Right lobe of liver (tissue), 6 donors: ENCODE results near the gene ZNF385A. TPM values are rescaled to one million over a fixed set of nuclear protein-coding genes. Genes with fewer than 3 reads are reported as not detected.
A peak's percentile ranks its signal among the peaks of the same experiment; 100 is the strongest.

Source experiments
- ATAC-seq, 4 donors: fragments of 200-7000 bp; cut with Tn5 transposase; one replicate each; pipeline ENCODE4 v1.9.1; 2020; ENCODE audit warnings: mild to moderate bottlenecking in 4 of 4, moderate library complexity in 4 of 4
- DNase-seq, 3 donors: peaks; one replicate each; pipeline ENCODE4 v3.0.0-alpha.2; 2020
- H3K27ac ChIP-seq, 3 donors: fragments of 200-600 bp; one replicate each; pipeline ENCODE4 v1.8.0; 2022
- H3K27me3 ChIP-seq, 2 donors: fragments of 200-600 bp; one replicate each; pipeline ENCODE4 v1.8.0; 2022
- H3K36me3 ChIP-seq, 4 donors: fragments of 200-600 bp; sonication (generic) in 1 of 4; one replicate each; pipeline versions ENCODE4 v1.5.1 to v1.8.0; 2017 to 2022; ENCODE audit warnings: control low read depth in 1 of 4
- H3K4me1 ChIP-seq, 4 donors: fragments of 200-600 bp; sonication (generic) in 1 of 4; one replicate each; pipeline versions ENCODE4 v1.5.1 to v1.8.0; 2017 to 2022; ENCODE audit warnings: control low read depth in 1 of 4
- H3K4me3 ChIP-seq, 3 donors: fragments of 200-600 bp; one replicate each; pipeline ENCODE4 v1.8.0; 2022
- H3K9me3 ChIP-seq, 4 donors: fragments of 200-600 bp; sonication (generic) in 1 of 4; one replicate each; pipeline versions ENCODE4 v1.5.1 to v1.8.0; 2017 to 2022; ENCODE audit warnings: control low read depth in 1 of 4
- POLR2A ChIP-seq: fragments of 450-650 bp; IDR thresholded peaks from one replicate; pipeline ENCODE4 v1.6.1; 2017; ENCODE audit warnings: antibody characterized with exemption, mild to moderate bottlenecking
- WGBS: methylation state at CpG from one replicate; pipeline ENCODE4 v1.1.6; 2018; ENCODE audit warnings: low coverage, low lambda C conversion rate; ENCODE audit not compliant: insufficient coverage; ENCODE audit errors: missing lambda C conversion rate; 5-methylcytosine and 5-hydroxymethylcytosine counted together
- intact Hi-C, 2 donors: fragments of 100-400 bp; cut with DNase I; formaldehyde crosslinking; loops; one replicate each; pipeline versions ENCODE4 v1.11.2 to v1.14.1; 2022
- total RNA-seq, 6 experiments: library from RNA; depleted of rRNA in 2 of 6; stranded (reverse); fragments of >200 nt in 2 of 6; fragmentation: NEBNext Ultra II Directional in 3 of 6; extraction: Animal tissue kit (Norgen Biotek cat#: 25700) in 3 of 6; gene quantifications; one replicate each; pipeline versions ENCODE4 v1.1.0 to v1.2.4, GENCODE V29; 2016 to 2023
- TF ChIP-seq, protein P1 (sequence below), 4 donors: fragments of 200-600 bp in 3 of 4; fragments of 450-650 bp in 1 of 4; IDR thresholded peaks; one replicate each; pipeline versions ENCODE4 v1.5.1 to v1.8.0; 2016 to 2022; ENCODE audit warnings: antibody characterized with exemption in 4 of 4, mild to moderate bottlenecking in 2 of 4
- donor health status: DM: no; HTN: yes; CAD: no.
- donor health status: DM: no; HTN: no; CAD: no.
- donor health status: DM: no; HTN: no; CAD: no.
- donor health status: DM: no; HTN: yes; CAD: no.
- donor health status: DM: no; HTN: yes; CAD: no.

ZNF385A gene
- total RNA-seq, 6 experiments from 2014 or later, result 2.4 to 9.3 (median 3.7) TPM

DNA sequence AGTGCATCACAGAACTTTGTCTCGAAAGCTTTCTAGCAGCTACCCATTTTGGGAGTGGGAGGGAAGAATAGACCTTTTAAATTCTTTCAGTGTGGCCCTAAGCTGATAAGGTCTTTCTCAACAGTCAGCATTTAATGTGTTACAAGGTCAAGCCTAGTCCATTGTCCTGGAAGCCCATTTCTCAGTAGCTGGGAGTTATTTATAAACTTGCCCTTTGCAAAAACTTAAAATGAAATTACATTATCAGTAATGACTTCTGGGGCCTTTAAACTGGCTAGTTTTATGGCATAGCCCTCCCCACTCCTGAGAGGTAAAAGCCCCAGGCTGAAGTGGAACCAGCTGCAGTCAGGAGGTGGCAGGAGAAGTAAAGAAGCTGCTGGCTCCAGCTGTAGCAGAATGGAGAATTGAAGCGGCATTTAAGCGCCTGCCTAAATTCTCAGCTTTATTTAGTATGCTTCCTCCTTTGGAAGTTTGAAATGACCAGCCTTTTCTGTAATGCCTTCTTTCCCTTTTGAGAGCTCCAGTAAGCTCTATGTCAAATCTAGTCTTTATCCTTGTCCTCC is 47.2 kb downstream of the ZNF385A start:
- 54% methylated on average over 3 of the region's 3 CpGs for WGBS
- no peaks in the 10 kb centered on the region for H3K27me3 ChIP-seq
- peaks cover 0 to 17% (median 7%) of the 10 kb centered on the region in 4 donors for H3K36me3 ChIP-seq
- no peaks in the 10 kb centered on the region for H3K9me3 ChIP-seq
- no peak overlapping the region for H3K4me3 ChIP-seq
- H3K27ac ChIP-seq, result no peak overlapping the region
- peak; percentile 48 to 75 (median 65) for ATAC-seq
- no peak for DNase-seq
- TF ChIP-seq, protein P1, sequence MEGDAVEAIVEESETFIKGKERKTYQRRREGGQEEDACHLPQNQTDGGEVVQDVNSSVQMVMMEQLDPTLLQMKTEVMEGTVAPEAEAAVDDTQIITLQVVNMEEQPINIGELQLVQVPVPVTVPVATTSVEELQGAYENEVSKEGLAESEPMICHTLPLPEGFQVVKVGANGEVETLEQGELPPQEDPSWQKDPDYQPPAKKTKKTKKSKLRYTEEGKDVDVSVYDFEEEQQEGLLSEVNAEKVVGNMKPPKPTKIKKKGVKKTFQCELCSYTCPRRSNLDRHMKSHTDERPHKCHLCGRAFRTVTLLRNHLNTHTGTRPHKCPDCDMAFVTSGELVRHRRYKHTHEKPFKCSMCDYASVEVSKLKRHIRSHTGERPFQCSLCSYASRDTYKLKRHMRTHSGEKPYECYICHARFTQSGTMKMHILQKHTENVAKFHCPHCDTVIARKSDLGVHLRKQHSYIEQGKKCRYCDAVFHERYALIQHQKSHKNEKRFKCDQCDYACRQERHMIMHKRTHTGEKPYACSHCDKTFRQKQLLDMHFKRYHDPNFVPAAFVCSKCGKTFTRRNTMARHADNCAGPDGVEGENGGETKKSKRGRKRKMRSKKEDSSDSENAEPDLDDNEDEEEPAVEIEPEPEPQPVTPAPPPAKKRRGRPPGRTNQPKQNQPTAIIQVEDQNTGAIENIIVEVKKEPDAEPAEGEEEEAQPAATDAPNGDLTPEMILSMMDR (IDR thresholded peaks at IDR 0.05), result peak in 2 of 4 donors; percentile 6 to 29
- no peak for TF ChIP-seq POLR2A
- intact Hi-C loops, result no loop called here
- H3K4me1 ChIP-seq, result peaks cover 0 to 38% (median 9%) of the 10 kb centered on the region in 4 donors

DNA sequence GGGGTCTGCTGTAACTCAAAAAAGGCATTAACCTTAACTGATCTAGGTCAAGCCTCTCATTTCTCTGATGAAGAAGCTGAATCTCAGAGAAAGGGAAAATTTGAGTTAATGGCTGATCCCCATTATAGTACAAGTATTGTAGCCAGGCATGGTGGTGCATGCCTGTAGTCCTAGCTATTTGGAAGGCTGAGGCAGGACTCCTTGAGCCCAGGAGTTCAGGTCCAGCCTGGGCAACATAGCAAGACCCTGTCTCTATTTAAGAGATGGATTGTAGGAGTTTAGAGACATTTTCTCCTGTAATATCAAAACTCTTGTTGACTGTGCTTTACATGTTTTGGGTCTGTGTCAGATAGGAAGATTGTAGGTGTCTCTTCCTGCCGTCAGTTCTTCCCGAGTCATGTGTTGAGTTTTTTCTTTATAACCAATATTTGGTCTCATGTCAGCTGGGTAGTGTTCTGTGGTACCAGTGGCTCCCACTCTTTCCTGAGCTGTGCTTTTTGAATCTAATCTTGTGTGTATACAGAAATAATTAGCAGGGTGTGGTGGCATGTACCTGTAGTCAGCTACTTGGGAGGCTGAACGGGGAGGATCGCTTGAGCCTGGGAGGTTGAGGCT is 51.0 kb downstream of the ZNF385A start:
- ATAC-seq (no peak), DNase-seq (no peak)
- H3K27me3 ChIP-seq, result no peaks in the 10 kb centered on the region
- intact Hi-C loops, result no loop called here
- H3K27ac ChIP-seq, result no peak overlapping the region
- H3K9me3 ChIP-seq, result no peaks in the 10 kb centered on the region
- H3K4me1 ChIP-seq, result peaks cover 0 to 56% (median 18%) of the 10 kb centered on the region in 4 donors
- 81% methylated on average over 4 of the region's 4 CpGs for WGBS
- no peak overlapping the region for H3K4me3 ChIP-seq
- no peaks in the 10 kb centered on the region for H3K36me3 ChIP-seq
- TF ChIP-seq, protein P1 (IDR thresholded peaks at IDR 0.05), result no peak
- no peak for TF ChIP-seq POLR2A

DNA sequence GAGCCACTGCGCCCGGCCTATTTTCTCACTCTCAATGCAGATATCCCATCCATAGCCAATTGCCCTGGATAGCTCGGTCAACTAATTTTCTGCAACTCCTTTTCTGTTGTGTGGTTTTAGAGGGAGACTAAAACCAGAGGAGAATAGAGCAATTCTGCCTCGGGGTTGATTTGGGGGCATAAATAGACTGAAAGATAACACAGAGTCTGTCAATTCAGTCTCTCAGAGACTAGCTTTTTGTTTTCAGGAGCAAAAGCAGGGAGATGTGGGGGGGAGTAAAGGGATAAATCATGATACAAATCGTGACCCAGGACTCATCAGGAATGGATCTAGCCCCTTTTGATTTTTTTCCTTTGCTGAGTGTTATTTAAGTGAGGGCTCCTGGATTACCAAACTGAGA is 53.1 kb downstream of the ZNF385A start:
- no peak for TF ChIP-seq POLR2A
- TF ChIP-seq, protein P1 (IDR thresholded peaks at IDR 0.05), result no peak
- no peak overlapping the region for H3K4me3 ChIP-seq
- ATAC-seq (no peak), DNase-seq (no peak)
- WGBS, result 94% methylated on average over 5 of the region's 5 CpGs
- peaks cover 0 to 44% (median 13%) of the 10 kb centered on the region in 4 donors for H3K4me1 ChIP-seq
- intact Hi-C loops, result no loop called here
- H3K27me3 ChIP-seq, result no peaks in the 10 kb centered on the region
- no peak overlapping the region for H3K27ac ChIP-seq
- H3K36me3 ChIP-seq, result no peaks in the 10 kb centered on the region
- no peaks in the 10 kb centered on the region for H3K9me3 ChIP-seq

DNA sequence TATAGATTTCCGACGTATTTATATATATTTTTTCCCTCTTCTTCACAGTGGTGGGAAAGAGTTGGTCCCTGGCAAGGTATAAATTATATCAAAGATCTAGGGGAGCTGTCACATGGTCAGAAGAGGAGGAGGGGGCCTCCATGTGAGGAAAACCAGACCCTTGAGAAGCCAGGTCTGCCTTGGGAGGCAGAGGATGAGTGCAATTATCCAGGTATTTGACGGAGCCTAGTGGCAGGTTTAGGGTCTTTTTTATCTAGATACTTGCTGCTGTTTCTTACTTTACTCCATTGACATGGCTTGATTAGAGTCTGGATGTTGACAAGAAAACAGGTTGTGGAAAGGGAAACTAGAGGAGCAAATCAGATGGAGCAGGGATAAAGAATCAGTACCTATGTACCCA is 54.1 kb downstream of the ZNF385A start:
- intact Hi-C loops, result no loop called here
- H3K9me3 ChIP-seq, result no peaks in the 10 kb centered on the region
- 88% methylated on average over 3 of the region's 3 CpGs for WGBS
- H3K4me3 ChIP-seq, result no peak overlapping the region
- no peak for DNase-seq
- H3K27ac ChIP-seq, result no peak overlapping the region
- no peak for TF ChIP-seq POLR2A
- TF ChIP-seq, protein P1 (IDR thresholded peaks at IDR 0.05), result no peak
- ATAC-seq, result no peak
- no peaks in the 10 kb centered on the region for H3K27me3 ChIP-seq
- H3K4me1 ChIP-seq, result peaks cover 0 to 42% (median 12%) of the 10 kb centered on the region in 4 donors
- H3K36me3 ChIP-seq, result no peaks in the 10 kb centered on the region
